ENCODE data around the gene DDX17.
"Not testable (repeated sequence)": the region's sequence is repeated elsewhere in the genome, so short reads cannot be mapped to it uniquely, and the experiment has no call there.

Gene DDX17

DNA sequence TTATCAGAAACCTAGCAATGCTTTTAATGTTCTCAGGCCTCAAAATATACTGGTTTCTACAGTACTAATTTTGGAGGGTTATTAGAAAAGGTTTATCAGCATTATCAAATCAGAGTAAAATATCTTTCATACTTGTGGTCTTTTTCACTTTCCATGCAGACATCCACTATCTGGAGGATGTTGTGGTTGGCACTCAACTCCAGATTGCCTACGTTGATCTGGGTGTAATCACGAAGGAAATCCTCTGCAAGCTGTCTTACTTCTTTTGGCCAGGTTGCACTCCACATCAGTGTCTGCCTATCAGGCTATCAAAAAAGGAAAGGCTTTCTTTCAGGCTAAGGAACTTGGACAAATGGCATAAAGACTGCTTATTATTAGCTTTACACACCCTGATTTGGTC, 11.6 kb downstream of the DDX17 start:
- in situ Hi-C loops (cut with MboI; ENCODE audit: low sequenced_read_pairs): no loop called here

DNA sequence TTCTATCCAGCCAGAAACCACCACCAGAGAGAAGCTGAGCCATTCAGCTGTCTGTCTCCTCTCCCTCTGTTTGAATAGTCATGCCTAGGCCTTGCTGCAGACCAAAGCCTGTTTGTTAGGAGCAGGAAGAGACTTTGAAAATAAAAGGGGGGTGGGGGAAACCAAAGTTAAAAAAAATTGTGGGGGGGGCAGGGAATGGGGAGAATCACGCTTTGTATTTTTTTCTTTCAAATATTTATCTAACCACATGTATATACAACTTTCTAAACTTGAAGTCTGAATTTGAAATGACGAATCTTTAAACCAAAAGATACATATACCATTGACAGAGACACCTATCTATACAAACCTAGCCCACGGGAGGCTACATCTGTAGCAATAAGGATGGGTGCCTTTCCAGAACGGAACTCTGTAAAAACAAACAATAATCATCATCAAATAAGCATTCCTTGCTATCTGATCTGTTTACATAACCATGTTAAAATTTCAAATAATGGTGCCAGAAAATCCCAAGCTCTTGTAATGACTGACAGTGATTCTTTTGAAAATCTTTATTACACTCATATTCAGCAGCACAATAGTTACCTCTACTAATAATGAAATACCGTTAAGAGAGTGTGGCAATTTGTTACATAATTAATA, 14.3 kb downstream of the DDX17 start:
- in situ Hi-C loops (cut with MboI; ENCODE audit: low sequenced_read_pairs): no loop called here

DNA sequence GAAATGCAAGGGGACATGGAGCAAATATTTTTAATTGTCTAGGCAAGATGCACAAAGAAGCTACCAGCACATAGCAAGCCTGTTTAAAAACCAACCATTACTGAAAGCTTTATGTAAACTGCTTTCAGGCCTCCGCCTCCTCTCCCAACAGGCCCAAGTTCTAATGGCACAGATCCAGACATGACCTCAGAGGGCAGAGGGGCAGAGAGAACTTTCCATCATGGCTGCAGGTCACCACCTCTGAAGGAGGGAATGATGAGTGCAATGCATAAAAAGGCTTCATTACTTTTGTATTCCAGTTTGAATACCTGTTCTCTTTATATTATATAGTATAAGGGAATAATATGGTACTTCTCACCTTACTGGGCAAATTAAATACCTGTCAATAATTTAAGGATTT, 15.2 kb downstream of the DDX17 start:
- in situ Hi-C loops (cut with MboI; ENCODE audit: low sequenced_read_pairs): no loop called here

DNA sequence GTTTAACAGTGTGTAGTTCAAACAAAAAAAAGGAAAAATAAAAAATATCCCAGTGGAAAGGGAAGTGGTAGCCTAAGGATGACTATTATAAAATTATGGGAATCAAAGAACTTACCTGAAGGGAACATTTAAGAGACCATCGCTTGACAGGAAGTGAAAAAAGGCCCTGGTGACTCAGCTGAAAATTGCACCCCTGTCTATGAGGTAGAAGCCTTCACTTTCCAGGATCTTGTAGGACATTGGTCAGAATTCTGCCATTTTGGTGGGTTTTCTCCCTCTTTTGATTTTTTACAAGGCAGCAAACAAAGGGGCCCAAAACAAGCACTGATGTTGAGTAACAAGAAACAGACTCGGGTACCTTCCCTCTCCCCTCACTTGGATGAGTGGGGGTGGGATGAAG, 15.6 kb downstream of the DDX17 start:
- in situ Hi-C loops (cut with MboI; ENCODE audit: low sequenced_read_pairs): no loop called here

DNA sequence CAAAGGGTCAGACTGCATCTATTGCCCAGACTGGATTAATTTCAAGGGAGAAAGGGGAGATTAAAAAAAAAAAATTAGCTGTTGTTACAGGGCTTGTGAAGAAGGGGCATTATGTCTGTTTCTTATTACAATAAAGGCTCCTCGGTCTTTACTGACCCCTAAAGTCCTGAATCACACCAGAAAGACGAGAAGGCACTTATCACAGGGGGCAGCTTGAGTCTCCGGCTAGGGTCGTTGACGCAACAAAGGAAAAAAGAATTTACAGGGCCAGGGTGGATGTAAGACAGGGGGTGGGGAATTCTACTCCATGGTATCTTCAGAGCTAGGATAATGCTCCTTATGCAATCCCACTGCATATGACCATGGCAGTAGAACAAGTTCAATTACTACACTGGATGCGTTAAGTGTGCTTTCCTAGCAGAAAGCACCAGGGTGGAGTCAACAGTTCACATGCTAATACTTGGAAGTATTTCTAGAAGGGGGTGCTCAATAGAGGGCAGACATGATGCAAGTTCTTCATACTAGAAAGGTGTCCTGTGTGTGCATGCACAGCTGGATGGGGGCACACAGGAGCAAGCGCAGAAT, 16.5 kb downstream of the DDX17 start:
- in situ Hi-C loops (cut with MboI; ENCODE audit: low sequenced_read_pairs): no loop called here

DNA sequence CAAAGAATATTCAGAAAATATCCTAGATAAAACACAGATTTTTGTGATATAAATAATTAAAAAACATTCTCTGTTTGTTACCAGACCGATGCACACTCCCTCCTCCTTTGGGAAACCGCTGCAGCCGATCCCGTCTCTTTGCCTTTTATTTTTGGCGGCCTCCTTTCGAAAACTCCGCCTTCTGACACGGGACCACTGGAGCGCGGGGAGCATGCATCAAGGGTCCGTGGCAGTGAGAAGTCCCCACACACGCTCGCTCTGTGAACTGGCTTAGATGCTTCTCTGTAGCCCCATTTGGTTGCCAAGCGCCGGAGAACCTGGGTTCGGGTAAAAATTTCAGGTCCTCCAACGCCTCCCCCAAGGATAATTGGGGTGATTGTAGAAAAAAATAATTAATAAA, 17.0 kb downstream of the DDX17 start:
- in situ Hi-C loops (cut with MboI; ENCODE audit: low sequenced_read_pairs): no loop called here

DNA sequence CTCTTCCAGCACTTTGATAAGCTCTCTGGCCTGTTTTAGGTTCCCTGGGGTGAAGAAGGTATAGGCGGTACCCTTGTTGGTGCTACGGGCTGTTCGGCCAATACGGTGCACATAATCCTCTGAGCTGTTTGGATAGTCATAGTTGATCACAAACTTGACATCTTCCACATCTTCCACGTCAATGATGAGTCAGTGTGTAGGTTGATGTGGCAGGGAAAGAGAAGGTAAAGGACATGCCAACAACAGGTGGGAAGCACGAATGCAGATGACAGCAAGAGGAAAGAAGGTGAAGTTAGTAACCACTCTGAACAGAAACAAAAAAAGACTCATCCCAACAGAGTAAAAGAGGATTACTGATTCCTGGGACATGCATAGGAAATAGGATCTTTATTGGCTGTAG, 18.2 kb downstream of the DDX17 start:
- in situ Hi-C loops (cut with MboI; ENCODE audit: low sequenced_read_pairs): no loop called here

DNA sequence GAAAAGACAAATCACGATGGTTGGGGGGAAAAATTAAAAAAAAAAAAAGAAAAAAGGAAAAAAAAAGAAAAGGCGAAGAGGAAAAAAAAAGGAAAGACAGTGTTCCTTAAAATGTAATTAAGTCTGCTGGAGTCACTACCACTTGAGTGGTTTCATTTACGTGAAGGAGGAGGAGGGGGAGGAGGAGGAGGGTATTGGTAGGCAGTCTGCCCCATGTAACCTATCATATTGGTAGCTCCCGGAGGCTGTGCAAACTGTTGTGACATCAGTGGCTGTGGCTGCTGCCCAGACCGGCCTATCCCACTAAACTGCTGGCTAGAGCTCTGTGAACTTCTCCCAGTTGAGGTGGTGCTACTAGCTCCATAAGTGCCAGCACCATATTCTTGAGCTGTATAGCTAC, 20.3 kb downstream of the DDX17 start:
- in situ Hi-C loops (cut with MboI; ENCODE audit: low sequenced_read_pairs): no loop called here

DNA sequence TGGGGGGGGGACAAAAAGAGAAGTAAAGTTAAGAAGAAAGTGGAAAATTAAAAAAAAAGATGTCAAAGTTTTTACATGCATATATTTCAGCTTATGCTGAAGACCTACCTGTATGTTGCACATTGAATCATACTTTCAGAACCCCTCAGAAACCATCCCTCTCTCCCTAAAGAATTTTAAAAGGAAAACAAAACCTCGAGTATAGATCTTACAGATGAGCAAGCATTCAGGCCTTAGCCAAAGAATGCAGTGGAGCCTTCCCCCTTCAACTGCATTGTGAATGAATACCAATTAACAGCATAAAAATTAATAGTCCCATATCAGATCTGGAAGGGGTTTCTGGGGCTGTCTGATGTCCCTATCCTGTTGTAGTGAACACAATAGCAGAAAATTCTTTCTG, 21.9 kb downstream of the DDX17 start:
- in situ Hi-C loops (cut with MboI; ENCODE audit: low sequenced_read_pairs): no loop called here

DNA sequence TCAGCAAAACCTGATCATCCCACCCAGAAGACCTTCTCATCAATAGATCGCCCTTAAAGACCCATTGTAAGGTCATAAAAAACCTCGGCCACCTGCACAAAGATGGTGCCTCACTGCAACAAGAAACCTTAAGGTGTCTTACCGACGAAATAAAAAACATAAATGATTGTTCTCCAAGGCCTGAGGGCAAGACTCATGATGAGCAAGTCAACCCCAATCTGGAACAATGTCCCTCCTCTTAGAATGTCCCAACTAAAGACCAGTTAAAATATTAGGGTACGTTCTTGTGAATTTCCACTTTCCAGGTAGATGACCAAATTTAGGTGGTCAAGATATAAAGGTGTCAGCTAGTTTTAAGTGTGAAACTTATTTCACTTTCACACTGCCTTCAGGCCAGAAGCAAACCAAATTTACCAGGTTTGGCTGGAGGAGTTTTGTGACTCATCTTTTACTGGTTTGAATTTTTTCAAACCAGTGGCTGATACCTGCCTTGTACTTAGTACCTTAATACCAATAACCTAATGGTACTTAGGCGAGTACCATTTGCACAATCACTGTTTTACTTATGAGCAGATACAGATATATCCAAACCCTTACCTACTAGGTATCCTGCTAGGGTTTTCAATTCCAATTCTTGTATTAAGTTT, 23.3 kb downstream of the DDX17 start:
- in situ Hi-C loops (cut with MboI; ENCODE audit: low sequenced_read_pairs): no loop called here

DNA sequence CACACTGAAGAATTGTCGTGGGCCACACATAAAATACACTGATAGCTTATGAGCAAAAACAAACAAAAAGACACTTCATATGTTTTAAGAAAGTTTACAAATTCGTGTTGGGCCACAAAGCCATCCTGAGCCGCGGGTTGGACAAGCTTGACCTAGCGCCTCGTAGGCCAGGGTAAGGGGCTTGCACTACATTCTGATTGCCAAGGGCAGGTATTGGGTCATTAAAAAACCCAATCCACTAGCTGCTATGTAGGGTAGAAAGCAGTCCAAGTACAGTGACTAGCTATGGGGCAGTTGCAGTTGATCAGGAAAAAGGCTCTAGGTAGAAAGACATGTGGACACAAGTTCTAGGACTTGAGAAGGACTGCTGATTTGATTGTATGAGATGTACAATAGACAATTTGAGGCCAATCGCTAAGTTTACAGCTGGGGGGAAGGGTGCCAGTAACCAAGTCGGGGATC, 24.2 kb downstream of the DDX17 start:
- in situ Hi-C loops (cut with MboI; ENCODE audit: low sequenced_read_pairs): no loop called here

DNA sequence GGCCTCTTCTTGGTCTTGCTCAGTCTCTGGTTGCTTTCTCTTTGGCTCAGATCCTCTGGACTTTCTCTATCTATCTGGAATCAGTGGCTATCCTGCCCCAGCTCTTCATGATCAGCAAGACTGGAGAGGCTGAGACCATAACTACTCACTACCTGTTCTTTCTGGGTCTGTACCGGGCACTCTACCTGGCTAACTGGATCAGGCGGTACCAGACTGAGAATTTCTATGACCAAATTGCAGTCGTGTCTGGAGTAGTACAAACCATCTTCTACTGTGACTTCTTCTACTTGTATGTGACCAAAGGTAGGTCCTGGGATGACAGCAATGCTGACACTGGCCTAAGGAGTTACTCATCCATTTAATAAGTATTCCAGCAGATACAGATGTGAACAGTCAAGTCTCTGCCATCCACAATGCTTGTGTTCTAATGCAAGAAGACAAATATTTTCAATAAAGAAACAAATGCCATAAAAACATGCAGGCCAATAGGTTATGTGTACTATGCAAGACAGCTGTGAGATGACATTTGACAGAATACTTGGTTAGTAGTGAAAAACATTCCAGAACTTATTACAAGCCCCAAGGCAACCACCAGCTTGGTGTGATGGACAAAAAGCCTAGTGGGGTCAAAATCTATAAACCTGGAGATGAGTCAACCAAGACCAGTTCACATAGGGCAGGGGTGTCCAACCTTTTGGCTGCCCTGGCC, 24.8 kb downstream of the DDX17 start:
- in situ Hi-C loops (cut with MboI; ENCODE audit: low sequenced_read_pairs): no loop called here

DNA sequence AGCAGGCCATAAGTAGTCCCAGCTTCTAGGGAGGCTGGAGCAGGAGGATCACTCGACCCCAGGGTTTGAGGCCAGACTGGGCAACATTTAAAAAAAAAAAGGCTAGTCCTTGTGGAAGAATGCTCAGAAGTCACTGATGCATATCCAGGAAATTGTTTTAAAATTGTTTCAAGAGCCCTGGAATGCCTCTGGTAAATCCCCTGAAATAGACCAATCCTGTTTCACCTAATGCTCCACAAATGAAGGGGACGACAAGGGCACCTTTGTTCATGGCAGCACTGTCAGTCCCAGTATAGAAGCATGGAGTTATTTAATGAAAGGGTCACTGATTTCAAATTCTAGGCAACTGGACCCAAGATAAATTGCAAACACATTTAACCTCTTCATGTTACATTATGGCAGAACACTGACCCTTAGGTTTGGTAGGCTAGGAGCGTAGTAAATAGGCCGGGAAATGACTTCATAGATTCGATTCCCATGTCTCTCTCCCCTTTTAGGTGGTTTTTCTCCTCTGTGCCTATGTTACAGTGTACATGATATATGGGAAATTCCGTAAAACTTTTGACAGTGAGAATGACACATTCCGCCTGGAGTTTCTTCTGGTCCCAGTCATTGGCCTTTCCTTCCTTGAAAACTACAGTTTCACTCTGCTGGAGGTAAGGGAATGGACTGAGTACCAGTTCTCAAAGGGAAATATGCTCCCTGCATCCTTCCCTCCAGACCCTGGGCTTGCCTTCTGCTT, 26.8 kb downstream of the DDX17 start:
- in situ Hi-C loops (cut with MboI; ENCODE audit: low sequenced_read_pairs): no loop called here

DNA sequence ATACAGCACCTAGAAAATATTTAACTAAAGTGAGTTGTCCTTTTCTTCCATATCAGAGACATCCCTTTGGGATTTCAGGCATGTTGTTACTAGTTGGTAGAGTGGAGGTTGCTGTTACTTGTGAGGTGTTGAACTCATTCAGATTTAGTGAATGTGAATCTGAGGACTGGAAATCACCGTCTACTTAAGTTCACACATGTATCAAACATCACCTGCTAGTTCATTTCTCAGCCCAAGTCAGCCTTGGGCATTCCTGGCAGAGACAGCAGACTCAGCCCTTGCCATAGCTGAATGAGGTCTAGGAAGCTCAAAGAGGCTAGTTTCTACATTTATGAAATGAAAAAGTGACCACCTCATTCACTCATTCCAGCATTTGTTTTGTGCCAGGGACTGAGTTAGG, 28.5 kb downstream of the DDX17 start:
- in situ Hi-C loops (cut with MboI; ENCODE audit: low sequenced_read_pairs): no loop called here

DNA sequence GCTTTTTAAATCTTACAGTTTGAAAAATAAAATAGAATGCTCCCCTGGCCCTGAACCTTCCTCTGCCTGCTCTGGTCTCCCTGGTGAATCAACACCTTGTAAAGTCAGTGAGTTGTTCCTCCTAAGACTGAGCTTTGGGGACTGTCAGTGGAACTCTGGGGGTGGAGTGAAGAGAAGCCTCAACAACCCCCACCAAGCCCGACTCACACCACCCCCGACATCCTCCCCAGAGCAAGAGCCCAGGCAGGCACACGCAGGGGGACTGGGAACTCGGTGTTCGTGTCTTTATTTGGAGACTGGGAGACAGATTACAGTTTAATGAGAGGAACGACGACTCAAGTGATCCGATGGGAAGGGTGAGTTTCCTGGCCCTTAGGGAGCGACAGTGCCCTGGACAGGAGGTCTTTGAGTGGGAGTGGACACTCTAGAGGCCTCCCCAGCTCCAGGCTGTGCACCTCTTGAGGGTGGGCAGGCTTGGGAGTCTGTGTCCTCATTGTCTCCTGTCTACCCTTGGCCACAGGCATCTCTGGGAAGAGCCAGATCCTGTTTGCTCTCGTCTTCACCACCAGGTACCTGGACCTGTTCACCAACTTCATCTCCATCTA, 32.0 kb downstream of the DDX17 start:
- in situ Hi-C loops (cut with MboI; ENCODE audit: low sequenced_read_pairs): no loop called here

DNA sequence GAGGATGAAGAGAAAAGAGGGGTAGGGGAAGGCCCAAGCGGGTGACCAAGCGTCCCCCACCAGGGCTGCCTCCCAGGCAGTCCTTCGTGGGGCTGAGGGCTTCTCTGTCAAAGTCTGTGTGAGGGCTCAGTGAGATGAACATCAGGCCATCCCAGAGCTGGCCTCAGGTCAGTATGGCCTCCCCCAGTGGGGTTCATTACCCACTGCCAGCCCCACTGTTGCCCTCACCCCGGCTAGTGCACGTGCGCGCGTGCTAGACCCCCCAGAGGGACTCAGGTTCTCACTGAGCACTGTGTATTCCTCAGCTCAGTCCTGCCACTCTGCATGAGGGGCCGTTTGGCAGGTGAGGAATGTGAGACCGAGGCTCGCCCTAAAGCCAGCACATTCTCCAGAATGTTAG, 34.9 kb downstream of the DDX17 start:
- in situ Hi-C loops (cut with MboI; ENCODE audit: low sequenced_read_pairs): no loop called here

DNA sequence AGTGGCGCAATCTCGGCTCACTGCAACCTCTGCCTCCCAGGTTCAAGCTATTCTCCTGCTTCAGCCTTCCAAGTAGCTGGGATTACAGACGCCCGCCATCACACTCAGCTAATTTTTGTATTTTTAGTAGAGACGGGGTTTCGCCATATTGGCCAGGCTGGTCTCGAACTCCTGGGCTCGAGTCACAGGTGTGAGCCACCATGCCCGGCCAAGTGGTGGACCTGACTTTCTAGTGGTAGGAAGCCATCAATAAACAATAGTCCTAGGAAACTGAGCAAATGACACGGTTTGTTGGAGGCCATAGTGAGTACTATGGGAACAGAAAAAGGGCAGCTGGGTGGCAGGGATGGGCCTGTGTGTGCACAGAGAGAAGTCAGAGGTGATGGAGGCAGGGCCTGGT, 35.9 kb downstream of the DDX17 start:
- in situ Hi-C loops (cut with MboI; ENCODE audit: low sequenced_read_pairs): not testable (repeated sequence)

DNA sequence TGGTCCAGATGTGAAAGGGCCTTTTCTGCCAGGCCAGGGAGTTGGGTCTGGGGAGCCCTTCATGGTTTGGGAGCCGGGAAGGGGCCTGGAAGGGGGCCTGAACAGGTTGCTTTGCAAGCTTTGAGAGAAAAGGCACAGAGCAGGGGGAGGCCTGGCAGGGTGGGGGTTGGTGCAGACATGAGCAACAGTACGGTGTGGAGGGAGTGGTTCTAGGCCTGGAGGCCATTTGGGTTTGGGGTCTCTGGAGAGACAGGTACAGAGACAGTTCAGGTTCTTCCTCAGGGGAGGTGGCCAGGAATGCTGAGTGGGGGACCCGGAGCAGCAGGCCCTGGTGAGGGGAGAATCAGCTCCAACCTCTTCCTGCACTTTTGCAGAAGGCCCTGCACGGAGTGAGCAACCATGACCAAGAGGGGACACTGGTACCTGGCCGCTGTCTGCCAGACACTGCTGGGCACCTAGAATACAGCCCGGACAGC, 36.8 kb downstream of the DDX17 start:
- in situ Hi-C loops (cut with MboI; ENCODE audit: low sequenced_read_pairs): no loop called here

DNA sequence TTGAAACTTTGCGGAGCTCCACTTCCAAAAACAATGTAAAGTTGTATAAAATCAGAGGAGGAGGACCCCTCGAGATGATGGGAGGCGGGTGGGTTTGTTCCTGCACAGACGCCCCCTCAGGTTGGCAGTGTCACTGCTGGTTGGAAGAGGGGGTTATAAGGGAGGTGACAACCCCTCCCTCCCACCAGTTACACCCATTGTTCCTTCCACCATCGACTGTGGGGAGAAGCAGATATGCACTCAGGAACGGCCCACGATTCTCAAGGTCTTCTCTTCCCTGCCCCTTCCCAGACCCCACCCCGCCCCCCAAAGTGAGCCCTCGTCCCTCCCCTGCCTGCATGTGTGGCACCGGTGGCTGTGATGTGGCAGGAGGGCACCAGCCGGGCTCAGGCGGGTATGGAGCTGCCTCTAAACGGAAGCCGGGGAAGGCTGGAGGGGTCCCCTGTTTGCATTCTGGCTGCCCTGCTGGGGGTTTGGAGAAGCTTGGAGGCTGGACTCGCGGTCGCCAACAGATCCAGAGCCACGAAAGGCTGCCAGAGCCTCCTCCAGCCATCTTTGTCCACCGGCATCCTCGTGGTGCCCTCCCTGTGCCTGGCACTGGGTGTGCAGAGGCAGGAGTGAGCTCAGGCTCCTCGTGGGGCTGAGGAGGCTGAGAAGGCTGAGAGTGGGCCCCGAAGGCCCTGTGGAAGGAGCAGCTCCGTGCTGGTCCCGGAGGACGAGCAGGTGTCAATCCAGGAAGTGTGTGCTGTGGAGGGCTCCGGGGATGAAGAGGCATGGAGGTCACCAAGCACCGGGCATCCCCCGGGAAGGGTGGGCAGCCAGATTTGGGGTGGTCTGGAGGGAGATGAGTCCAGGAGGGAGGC, 37.4 kb downstream of the DDX17 start:
- in situ Hi-C loops (cut with MboI; ENCODE audit: low sequenced_read_pairs): no loop called here

Measured in HL-60/S4 treated with retinoic acid at 250 ng/mL for 4 days and 3 days (cell line).